Keratinocyte (primary cell): ENCODE data around the gene KIR3DL2. TPM values are rescaled to one million over a fixed set of nuclear protein-coding genes. Genes with fewer than 3 reads are reported as not detected.
"Not testable (repeated sequence)": the region's sequence is repeated elsewhere in the genome, so short reads cannot be mapped to it uniquely, and the experiment has no call there.

Source experiments
- DNase-seq: peaks from one replicate; pipeline ENCODE4 v3.0.0-alpha.2; 2011; ENCODE audit warnings: low read depth, missing footprints, low spot score
- FAIRE-seq: peaks from 2 replicates; lab custom pipeline; 2011; peaks lifted over from hg19 to GRCh38; lab: Jason Lieb, UNC
- H2AFZ ChIP-seq: 2 replicates; pipeline ENCODE4 v1.6.0; 2012; ENCODE audit warnings: low read length, control low read depth, inconsistent platforms; ENCODE audit not compliant: control insufficient read depth
- H3K27ac ChIP-seq: 2 replicates; pipeline ENCODE4 v1.5.1; 2011; ENCODE audit warnings: low read length; ENCODE audit not compliant: control insufficient read depth, insufficient read depth
- H3K27me3 ChIP-seq: 3 replicates; pipeline ENCODE4 v1.6.0; 2011; ENCODE audit warnings: low read length; ENCODE audit not compliant: control insufficient read depth, insufficient read depth; ENCODE audit errors: extremely low read depth
- H3K36me3 ChIP-seq, 2 experiments: 2 replicates in 1 of 2; 3 replicates in 1 of 2; pipeline ENCODE4 v1.5.1; 2011; ENCODE audit warnings: low read length in 2 of 2, mild to moderate bottlenecking in 1 of 2; ENCODE audit not compliant: control insufficient read depth in 2 of 2, insufficient read depth in 2 of 2; ENCODE audit errors: extremely low read depth in 1 of 2
- H3K4me1 ChIP-seq: 3 replicates; pipeline ENCODE4 v1.5.1; 2011; ENCODE audit warnings: low read length; ENCODE audit not compliant: control insufficient read depth, insufficient read depth; ENCODE audit errors: extremely low read depth
- H3K4me2 ChIP-seq: 3 replicates; pipeline ENCODE4 v1.6.0; 2011; ENCODE audit warnings: low read depth, low read length; ENCODE audit not compliant: control insufficient read depth, insufficient read depth; ENCODE audit errors: extremely low read depth
- H3K4me3 ChIP-seq, 3 experiments: fragments of 200-600 bp in 1 of 3; sonication (generic) in 1 of 3; 2 replicates in 2 of 3; 3 replicates in 1 of 3; pipeline ENCODE4 v1.5.1; 2011 to 2016; ENCODE audit warnings: low read length in 3 of 3, mild to moderate bottlenecking in 3 of 3, control low read depth in 2 of 3, inconsistent platforms in 1 of 3, low read depth in 1 of 3, mixed read lengths in 1 of 3, mixed run types in 1 of 3, moderate library complexity in 1 of 3; ENCODE audit not compliant: control insufficient read depth in 2 of 3, insufficient read depth in 2 of 3; ENCODE audit errors: extremely low read depth in 1 of 3
- H3K79me2 ChIP-seq: 2 replicates; pipeline ENCODE4 v1.6.0; 2012; ENCODE audit warnings: low read length; ENCODE audit not compliant: control insufficient read depth, insufficient read depth
- H3K9ac ChIP-seq: 3 replicates; pipeline ENCODE4 v1.6.0; 2011; ENCODE audit warnings: low read length; ENCODE audit not compliant: control insufficient read depth, insufficient read depth; ENCODE audit errors: extremely low read depth
- H3K9me1 ChIP-seq: 3 replicates; pipeline ENCODE4 v1.6.0; 2011; ENCODE audit warnings: low read length; ENCODE audit not compliant: control insufficient read depth, insufficient read depth; ENCODE audit errors: extremely low read depth
- H3K9me3 ChIP-seq: 2 replicates; pipeline ENCODE4 v1.5.1; 2012; ENCODE audit warnings: low read depth, low read length; ENCODE audit not compliant: control insufficient read depth
- H4K20me1 ChIP-seq: 3 replicates; pipeline ENCODE4 v1.6.0; 2011; ENCODE audit warnings: low read length; ENCODE audit not compliant: control insufficient read depth, insufficient read depth; ENCODE audit errors: extremely low read depth
- EZH2 ChIP-seq: IDR thresholded peaks from one replicate; pipeline ENCODE4 v1.6.1; 2012; ENCODE audit warnings: inconsistent platforms, mild to moderate bottlenecking, low read length, moderate library complexity
- dilution Hi-C: fragments of 300-500 bp; cut with MboI; formaldehyde crosslinking; loops from one replicate; pipeline ENCODE4 v1.7.0; 2020; ENCODE audit warnings: low sequenced_read_pairs; ENCODE audit not compliant: extremely low pct_ligation_motif_present
- polyA plus RNA-seq, 5 experiments: library from polyadenylated mRNA; depleted of rRNA in 3 of 5; stranded (reverse) in 3 of 5; stranded (forward) in 1 of 5; unstranded in 1 of 5; fragments of >200 nt; gene quantifications; 1 replicate in 1 of 5; 2 replicates in 3 of 5; 3 replicates in 1 of 5; pipeline versions ENCODE4 v1.2.1 to v1.2.3, GENCODE V29; 2011 to 2012; ENCODE audit warnings: missing spikeins in 2 of 5, low read depth in 1 of 5, low replicate concordance in 1 of 5
- TF ChIP-seq, protein P1 (sequence below), 3 experiments: IDR thresholded peaks in 1 of 3; conservative IDR thresholded peaks in 1 of 3; optimal IDR thresholded peaks in 1 of 3; 2 replicates in 2 of 3; 3 replicates in 1 of 3; pipeline versions ENCODE3 to v1.5.1; 2011; ENCODE audit warnings: low read length in 3 of 3, mild to moderate bottlenecking in 3 of 3, moderate library complexity in 2 of 3, control low read depth in 1 of 3, inconsistent platforms in 1 of 3; ENCODE audit not compliant: insufficient read depth in 2 of 3; ENCODE audit errors: extremely low read depth in 1 of 3

Gene KIR3DL2
- polyA plus RNA-seq, 1 donor (not counting 4 experiments of a cell fraction or from before 2014, with no cell fraction given): not detected

DNA sequence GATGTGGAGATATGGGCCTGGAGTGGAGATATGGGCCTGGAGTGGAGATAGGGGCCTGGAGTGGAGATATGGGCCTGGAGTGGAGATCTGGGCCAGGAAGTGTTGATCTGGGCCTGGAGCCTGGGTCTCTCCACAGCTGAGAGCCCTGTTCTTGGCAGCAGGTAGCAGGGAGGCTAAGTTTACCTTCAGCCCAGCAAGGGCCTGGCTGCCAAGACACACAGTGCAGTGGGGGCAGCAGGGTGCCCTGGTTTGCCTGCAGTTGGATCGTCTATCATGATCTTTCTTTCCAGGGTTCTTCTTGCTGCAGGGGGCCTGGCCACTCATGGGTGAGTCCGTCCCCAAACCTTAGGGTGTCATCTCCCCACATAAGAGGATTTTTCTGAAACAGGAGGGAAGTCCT lies 687 bp downstream of the KIR3DL2 start:
- H3K4me2 ChIP-seq: no peak overlapping the region
- no peak overlapping the region for H2AFZ ChIP-seq
- TF ChIP-seq, protein P1, sequence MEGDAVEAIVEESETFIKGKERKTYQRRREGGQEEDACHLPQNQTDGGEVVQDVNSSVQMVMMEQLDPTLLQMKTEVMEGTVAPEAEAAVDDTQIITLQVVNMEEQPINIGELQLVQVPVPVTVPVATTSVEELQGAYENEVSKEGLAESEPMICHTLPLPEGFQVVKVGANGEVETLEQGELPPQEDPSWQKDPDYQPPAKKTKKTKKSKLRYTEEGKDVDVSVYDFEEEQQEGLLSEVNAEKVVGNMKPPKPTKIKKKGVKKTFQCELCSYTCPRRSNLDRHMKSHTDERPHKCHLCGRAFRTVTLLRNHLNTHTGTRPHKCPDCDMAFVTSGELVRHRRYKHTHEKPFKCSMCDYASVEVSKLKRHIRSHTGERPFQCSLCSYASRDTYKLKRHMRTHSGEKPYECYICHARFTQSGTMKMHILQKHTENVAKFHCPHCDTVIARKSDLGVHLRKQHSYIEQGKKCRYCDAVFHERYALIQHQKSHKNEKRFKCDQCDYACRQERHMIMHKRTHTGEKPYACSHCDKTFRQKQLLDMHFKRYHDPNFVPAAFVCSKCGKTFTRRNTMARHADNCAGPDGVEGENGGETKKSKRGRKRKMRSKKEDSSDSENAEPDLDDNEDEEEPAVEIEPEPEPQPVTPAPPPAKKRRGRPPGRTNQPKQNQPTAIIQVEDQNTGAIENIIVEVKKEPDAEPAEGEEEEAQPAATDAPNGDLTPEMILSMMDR (optimal IDR thresholded peaks at IDR 0.05 in 1 of 3, IDR thresholded peaks at IDR 0.05 in 1 of 3, conservative IDR thresholded peaks at IDR 0.05 in 1 of 3; ENCODE audit: extremely low read depth in 1 of 3, insufficient read depth in 2 of 3, low read length in 3 of 3): no peak
- no peak for TF ChIP-seq EZH2
- H3K27me3 ChIP-seq: no peaks in the 10 kb centered on the region
- no peak overlapping the region for H3K27ac ChIP-seq
- FAIRE-seq (no peak), DNase-seq (no peak)
- no peak overlapping the region for H3K4me3 ChIP-seq
- dilution Hi-C loops: no loop called here
- H3K36me3 ChIP-seq: no peaks in the 10 kb centered on the region
- no peak overlapping the region for H3K9ac ChIP-seq
- H4K20me1 ChIP-seq: no peaks in the 10 kb centered on the region
- H3K9me3 ChIP-seq: no peaks in the 10 kb centered on the region
- H3K9me1 ChIP-seq: no peaks in the 10 kb centered on the region
- H3K4me1 ChIP-seq: no peaks in the 10 kb centered on the region
- no peaks in the 10 kb centered on the region for H3K79me2 ChIP-seq

GRCh38 chr19:54851353-54851752 lies 1.1 kb downstream of the KIR3DL2 start:
- dilution Hi-C loops: no loop called here

GRCh38 chr19:54855241-54855640 lies 5.0 kb downstream of the KIR3DL2 start:
- H3K9ac ChIP-seq, H3K9me1 ChIP-seq, H2AFZ ChIP-seq, H3K4me2 ChIP-seq, DNase-seq, H3K27ac ChIP-seq, H3K9me3 ChIP-seq, H3K36me3 ChIP-seq, H3K4me3 ChIP-seq, FAIRE-seq, H3K4me1 ChIP-seq, H3K79me2 ChIP-seq, dilution Hi-C loops, H4K20me1 ChIP-seq, H3K27me3 ChIP-seq: not testable (repeated sequence)

More at GRCh38 chr19:54851353-54851752, 1.1 kb downstream of the KIR3DL2 start:
- Histone ChIP-seq H3K36me3 (no peaks in the 10 kb centered on the region), H3K4me1 (no peaks in the 10 kb centered on the region), H3K9me1 (no peaks in the 10 kb centered on the region), H3K27me3 (no peaks in the 10 kb centered on the region), H4K20me1 (no peaks in the 10 kb centered on the region), H3K9ac (no peak overlapping the region), H2AFZ (no peak overlapping the region), H3K4me2 (no peak overlapping the region), H3K79me2 (no peaks in the 10 kb centered on the region), H3K9me3 (no peaks in the 10 kb centered on the region), H3K4me3 (no peak overlapping the region), H3K27ac (no peak overlapping the region)
- no peak for DNase-seq
- TF ChIP-seq, protein P1 (optimal IDR thresholded peaks at IDR 0.05 in 1 of 3, IDR thresholded peaks at IDR 0.05 in 1 of 3, conservative IDR thresholded peaks at IDR 0.05 in 1 of 3; ENCODE audit: extremely low read depth in 1 of 3, insufficient read depth in 2 of 3, low read length in 3 of 3): no peak
- TF ChIP-seq EZH2: no peak
- FAIRE-seq: no peak

- H3K4me2 ChIP-seq, H3K27me3 ChIP-seq, H2AFZ ChIP-seq, H3K9me3 ChIP-seq, H3K9ac ChIP-seq, H3K27ac ChIP-seq, H3K4me3 ChIP-seq, H3K36me3 ChIP-seq, H3K79me2 ChIP-seq, H3K4me1 ChIP-seq, H3K9me1 ChIP-seq, DNase-seq, dilution Hi-C loops, H4K20me1 ChIP-seq, FAIRE-seq: not testable (repeated sequence)
Measured at GRCh38 chr19:54858476-54858875, 8.2 kb downstream of the KIR3DL2 start.
